ENCODE results near the gene CCDC116.
A peak's percentile ranks its signal among the peaks of the same experiment; 100 is the strongest.

CCDC116 gene

DNA sequence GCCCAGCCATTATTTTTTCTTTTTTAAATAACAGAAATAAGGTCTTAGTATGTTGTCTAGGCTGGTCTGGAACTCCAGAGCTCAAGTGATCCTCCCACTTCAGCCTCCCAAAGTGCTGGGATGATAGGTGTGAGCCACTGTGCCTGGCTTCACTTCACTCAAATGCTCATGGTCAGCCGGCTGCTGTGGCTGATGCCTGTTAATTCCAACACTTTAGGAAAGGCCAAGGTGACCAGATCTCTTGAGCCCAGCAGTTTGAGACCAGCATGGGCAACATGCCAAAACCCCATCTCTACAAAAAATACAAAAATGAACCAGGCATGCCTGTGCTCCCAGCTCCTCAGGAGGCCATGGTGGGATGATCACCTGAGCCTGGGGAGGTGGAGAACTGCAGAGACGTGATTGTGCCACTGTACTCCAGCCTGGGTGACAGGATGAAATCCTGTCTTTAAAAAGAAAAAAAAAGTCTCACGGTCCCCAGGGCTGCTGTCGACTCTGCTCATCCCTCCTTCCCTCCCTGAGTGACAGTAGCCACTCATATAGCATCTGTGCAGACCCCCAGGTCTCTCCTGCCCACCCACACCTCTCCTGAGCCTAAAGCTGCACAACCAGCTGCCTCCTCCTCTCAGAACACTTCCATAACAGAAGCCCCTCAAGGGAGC is 6.4 kb upstream of the CCDC116 start:
- peaks cover 33% of the 10 kb centered on the region for H3K4me1 ChIP-seq (ENCODE audit: control insufficient read depth, insufficient read depth, low read length)
- H3K9ac ChIP-seq (ENCODE audit: low read length) = no peak overlapping the region
- peaks cover 15% of the 10 kb centered on the region for H3K36me3 ChIP-seq (ENCODE audit: control insufficient read depth, insufficient read depth, low read length, severe bottlenecking)
- H3K27me3 ChIP-seq (replicated peaks; ENCODE audit: control insufficient read depth, insufficient read depth, low read length) = no peaks in the 10 kb centered on the region
- H3K9me3 ChIP-seq (ENCODE audit: control insufficient read depth, low read length) = no peaks in the 10 kb centered on the region
- H3K4me3 ChIP-seq (ENCODE audit: low read length) = no peak overlapping the region
- no peak for DNase-seq (ENCODE audit: low read depth)

DNA sequence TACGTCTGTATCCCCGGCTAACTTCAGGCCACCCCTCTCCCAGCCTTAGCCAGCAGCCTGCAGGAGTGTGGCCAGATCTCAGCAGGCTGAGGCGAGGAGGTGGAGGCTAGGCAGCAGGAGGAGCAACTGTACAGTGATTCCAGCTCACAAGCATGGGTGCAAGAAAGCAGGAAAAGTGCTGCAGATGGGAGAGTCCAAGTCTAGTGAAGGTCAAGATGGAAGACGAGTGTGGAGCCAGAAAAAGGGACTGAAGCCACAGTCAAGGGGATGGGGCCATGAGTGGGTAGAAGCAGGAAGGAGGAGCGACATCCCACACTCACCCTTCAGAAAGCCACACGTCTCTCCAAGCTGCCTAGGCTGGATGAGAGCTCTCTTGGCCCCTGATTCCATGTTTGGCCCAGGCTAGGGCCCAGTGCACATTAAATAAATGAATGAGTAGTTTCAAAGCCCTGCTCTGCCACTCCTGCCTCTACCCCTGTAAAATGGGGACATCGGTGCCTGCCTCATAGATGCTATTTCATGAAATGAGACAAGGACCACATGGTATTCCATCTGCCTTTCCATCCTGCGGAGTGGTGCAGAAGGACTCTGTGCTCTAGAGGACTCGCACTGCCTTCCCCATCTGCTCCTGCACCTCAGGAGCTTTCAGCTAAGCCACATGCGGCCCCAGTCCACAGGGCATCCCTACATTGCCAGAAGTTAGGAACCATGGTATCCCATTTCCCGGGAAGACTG is 5.7 kb upstream of the CCDC116 start:
- Histone ChIP-seq H3K9me3 (ENCODE audit: control insufficient read depth, low read length) (no peaks in the 10 kb centered on the region), H3K9ac (ENCODE audit: low read length) (no peak overlapping the region), H3K27me3 (replicated peaks; ENCODE audit: control insufficient read depth, insufficient read depth, low read length) (no peaks in the 10 kb centered on the region), H3K4me1 (ENCODE audit: control insufficient read depth, insufficient read depth, low read length) (peaks cover 29% of the 10 kb centered on the region), H3K36me3 (ENCODE audit: control insufficient read depth, insufficient read depth, low read length, severe bottlenecking) (peaks cover 15% of the 10 kb centered on the region), H3K4me3 (ENCODE audit: low read length) (no peak overlapping the region)
- no peak for DNase-seq (ENCODE audit: low read depth)

DNA sequence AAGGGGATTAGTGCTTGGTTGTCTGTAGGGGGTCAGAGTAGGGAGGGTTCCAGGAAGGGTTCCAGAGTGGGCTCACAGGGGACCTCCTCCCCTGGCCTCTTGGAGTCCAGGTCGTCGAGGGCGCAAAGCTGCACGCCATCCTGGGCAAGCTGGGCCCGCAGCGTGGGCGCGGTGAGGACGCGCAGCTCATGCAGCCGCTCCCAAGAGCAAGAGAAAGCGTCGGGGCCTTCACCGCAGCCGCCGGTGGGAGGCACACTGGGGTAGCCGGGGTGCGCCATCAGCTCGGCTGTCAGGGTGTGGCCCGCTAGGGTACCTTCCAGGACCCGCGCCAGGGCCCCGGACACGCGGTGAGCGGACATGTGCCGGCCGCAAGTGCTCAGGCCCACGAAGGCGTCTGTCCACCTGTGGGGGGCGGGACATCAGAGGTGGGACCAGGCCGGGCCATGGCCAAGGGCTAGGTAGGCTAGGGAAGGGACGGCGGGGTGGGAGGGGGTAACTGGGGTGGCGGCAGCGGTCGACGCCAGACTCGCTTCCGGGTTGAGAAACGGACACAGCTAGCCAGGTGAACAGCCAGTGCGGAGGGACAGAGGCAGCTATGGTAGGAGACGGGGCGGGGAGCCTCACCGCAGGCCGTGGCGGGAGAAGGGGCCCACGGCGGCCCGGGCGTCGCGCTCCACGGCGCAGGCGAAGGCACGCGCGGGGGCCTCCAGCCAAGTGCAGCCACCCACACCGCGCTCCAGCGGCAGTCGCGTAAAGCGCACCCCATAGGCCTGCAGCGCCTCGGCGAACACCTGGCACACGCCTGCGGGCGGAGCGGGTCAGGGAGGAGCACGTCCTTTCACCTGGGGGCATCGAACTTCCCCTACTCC is 3.9 kb upstream of the CCDC116 start:
- Histone ChIP-seq H3K27me3 (replicated peaks; ENCODE audit: control insufficient read depth, insufficient read depth, low read length) (no peaks in the 10 kb centered on the region), H3K9me3 (ENCODE audit: control insufficient read depth, low read length) (no peaks in the 10 kb centered on the region), H3K9ac (ENCODE audit: low read length) (peak overlapping the region; percentile 84), H3K4me1 (ENCODE audit: control insufficient read depth, insufficient read depth, low read length) (peaks cover 11% of the 10 kb centered on the region), H3K36me3 (ENCODE audit: control insufficient read depth, insufficient read depth, low read length, severe bottlenecking) (peaks cover 2% of the 10 kb centered on the region), H3K4me3 (ENCODE audit: low read length) (peak overlapping the region; percentile 89)
- DNase-seq (ENCODE audit: low read depth) = no peak

DNA sequence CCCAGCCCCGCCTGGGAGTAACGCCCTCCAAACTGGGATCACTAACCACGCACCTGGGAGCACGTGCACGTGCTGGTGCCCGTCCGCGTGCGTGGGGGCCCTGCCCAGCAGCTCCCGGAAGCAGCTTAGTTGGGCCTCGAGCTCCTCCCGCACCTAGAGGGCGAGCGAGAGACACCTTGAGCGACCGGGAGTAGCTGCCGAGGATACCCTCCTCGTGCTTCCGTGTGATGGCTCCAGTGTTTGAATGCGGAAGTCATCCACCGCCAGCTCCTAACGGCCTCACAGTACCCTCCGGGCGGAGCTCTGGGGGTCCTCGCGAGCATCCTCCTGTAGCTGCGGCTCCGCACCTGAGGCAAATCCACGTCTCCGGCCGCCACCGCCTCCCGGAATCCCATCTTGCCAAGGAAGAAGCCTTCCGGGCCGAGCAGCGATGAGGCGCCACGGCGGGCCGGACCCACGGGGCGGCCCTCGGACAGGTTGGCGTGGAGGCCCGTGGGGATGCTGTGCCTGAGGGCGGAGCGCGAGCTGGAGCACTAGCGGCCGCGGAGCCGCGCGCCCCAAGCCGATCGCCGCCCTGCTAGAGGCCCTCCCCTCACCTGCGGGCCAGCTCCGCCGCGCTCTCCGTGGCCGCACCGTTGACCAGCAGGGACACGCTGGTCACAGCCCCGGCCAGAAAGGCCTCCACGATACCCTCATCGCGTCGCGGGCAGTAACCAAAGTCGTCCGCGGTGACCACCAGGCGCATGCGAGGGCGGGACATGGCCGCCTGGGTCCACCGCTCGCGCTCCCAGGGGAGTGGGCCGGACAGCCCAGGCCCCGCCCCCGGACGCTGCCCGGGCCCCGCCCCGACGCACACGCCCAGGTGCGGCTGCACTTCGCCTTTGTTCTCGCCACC is 3.1 kb upstream of the CCDC116 start, which contains the start of gene YDJC:
Gene YDJC (minus strand): TSS at position 768 of the 895 bp plus-strand sequence. CDS start 8 bp downstream, at position 760.
- DNase-seq (ENCODE audit: low read depth) = peak; percentile 98
- Histone ChIP-seq H3K9ac (ENCODE audit: low read length) (peak within 1 kb of the TSS; percentile 84), H3K4me1 (ENCODE audit: control insufficient read depth, insufficient read depth, low read length) (peaks cover 5% of the 10 kb centered on the region), H3K4me3 (ENCODE audit: low read length) (peak within 1 kb of the TSS; percentile 89), H3K27me3 (replicated peaks; ENCODE audit: control insufficient read depth, insufficient read depth, low read length) (no peaks in the 10 kb centered on the region), H3K9me3 (ENCODE audit: control insufficient read depth, low read length) (no peaks in the 10 kb centered on the region), H3K36me3 (ENCODE audit: control insufficient read depth, insufficient read depth, low read length, severe bottlenecking) (no peaks in the 10 kb centered on the region)

DNA sequence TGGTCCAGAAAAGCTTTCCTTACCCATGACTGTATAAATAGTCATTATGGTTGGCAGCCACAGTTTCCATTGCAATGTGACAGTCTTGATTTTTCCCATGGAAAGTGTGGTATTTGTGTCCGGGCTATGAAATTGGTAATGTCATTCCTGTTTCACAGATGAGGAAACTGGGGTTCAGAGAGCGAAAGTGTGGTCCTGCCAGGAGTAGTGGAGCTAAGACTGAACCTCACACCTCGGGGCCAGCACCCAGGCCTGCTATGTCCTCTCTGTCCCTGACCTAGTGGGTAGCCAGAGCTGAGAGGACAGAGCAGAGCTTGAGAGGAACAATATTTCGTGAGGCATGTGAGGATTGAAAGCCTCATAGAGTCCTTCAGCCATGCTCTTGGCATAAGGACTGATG is 1.5 kb upstream of the CCDC116 start:
- no peak for DNase-seq (ENCODE audit: low read depth)
- Histone ChIP-seq H3K36me3 (ENCODE audit: control insufficient read depth, insufficient read depth, low read length, severe bottlenecking) (no peaks in the 10 kb centered on the region), H3K9ac (ENCODE audit: low read length) (no peak overlapping the region), H3K27me3 (replicated peaks; ENCODE audit: control insufficient read depth, insufficient read depth, low read length) (no peaks in the 10 kb centered on the region), H3K9me3 (ENCODE audit: control insufficient read depth, low read length) (no peaks in the 10 kb centered on the region), H3K4me1 (ENCODE audit: control insufficient read depth, insufficient read depth, low read length) (no peaks in the 10 kb centered on the region), H3K4me3 (ENCODE audit: low read length) (no peak overlapping the region)

DNA sequence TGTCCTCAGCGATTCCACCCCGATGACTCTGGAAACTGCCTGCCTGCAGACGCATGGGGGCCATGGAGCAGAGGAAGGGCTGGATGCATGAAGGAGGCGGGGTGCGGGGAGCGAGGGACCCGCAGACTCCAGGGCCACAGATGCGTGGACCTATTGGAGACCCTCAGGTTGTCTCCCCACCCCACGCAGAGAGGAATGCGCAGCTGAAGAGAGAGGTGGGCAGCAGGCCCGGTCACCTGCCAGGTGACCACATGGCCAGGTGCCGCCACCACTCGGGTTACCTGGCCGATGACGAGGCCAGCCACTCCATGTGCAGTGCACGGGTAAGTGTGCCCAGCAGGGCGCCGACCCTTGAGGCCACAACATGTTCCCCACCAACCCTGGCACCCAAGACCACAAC is 371 bp downstream of the CCDC116 start:
- Histone ChIP-seq H3K9ac (ENCODE audit: low read length) (no peak overlapping the region), H3K36me3 (ENCODE audit: control insufficient read depth, insufficient read depth, low read length, severe bottlenecking) (no peaks in the 10 kb centered on the region), H3K27me3 (replicated peaks; ENCODE audit: control insufficient read depth, insufficient read depth, low read length) (no peaks in the 10 kb centered on the region), H3K9me3 (ENCODE audit: control insufficient read depth, low read length) (no peaks in the 10 kb centered on the region), H3K4me1 (ENCODE audit: control insufficient read depth, insufficient read depth, low read length) (no peaks in the 10 kb centered on the region), H3K4me3 (ENCODE audit: low read length) (no peak overlapping the region)
- no peak for DNase-seq (ENCODE audit: low read depth)

DNA sequence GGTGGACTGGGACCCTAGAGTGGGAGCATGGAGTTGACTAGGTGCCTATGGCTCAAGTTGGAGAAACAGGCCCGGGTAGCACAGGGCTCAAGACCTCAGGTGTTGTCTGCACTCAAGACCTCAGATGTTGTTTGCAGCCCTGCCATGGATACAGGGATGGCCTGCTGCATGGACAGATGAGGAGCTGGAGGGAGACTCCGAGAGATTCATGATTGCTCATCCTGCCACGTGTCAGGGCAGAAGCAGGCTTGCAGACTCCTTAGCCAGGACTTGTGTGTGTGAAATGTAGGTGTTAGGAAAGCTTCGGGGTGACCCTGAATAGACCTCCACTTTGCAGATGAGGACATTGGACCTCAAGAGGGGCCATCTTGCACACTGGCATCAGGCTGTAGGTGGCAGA is 921 bp downstream of the CCDC116 start:
- no peaks in the 10 kb centered on the region for H3K36me3 ChIP-seq (ENCODE audit: control insufficient read depth, insufficient read depth, low read length, severe bottlenecking)
- H3K9ac ChIP-seq (ENCODE audit: low read length) = no peak overlapping the region
- no peak for DNase-seq (ENCODE audit: low read depth)
- no peaks in the 10 kb centered on the region for H3K4me1 ChIP-seq (ENCODE audit: control insufficient read depth, insufficient read depth, low read length)
- no peak overlapping the region for H3K4me3 ChIP-seq (ENCODE audit: low read length)
- no peaks in the 10 kb centered on the region for H3K27me3 ChIP-seq (replicated peaks; ENCODE audit: control insufficient read depth, insufficient read depth, low read length)
- H3K9me3 ChIP-seq (ENCODE audit: control insufficient read depth, low read length) = no peaks in the 10 kb centered on the region

DNA sequence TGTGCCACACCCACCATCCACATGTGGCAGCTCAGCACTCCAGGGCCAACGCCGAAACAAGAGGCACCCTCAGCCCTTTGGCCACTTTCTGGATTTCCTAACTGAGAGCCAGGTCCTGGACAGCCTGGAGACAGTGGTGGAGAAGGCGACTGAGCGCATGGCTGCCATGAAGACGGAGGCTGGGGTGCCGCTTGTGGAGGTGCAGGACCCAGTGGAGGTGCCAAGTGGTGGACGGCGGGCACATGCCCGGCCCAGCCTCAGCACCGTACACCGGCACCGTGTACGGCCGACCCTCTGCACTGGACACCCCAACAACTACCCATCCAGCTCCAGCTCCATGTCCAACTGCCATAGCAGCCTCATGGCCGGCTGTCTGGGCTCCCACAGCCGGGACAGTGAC is 1.5 kb downstream of the CCDC116 start:
- no peak for DNase-seq (ENCODE audit: low read depth)
- Histone ChIP-seq H3K36me3 (ENCODE audit: control insufficient read depth, insufficient read depth, low read length, severe bottlenecking) (no peaks in the 10 kb centered on the region), H3K4me3 (ENCODE audit: low read length) (no peak overlapping the region), H3K9ac (ENCODE audit: low read length) (no peak overlapping the region), H3K9me3 (ENCODE audit: control insufficient read depth, low read length) (no peaks in the 10 kb centered on the region), H3K4me1 (ENCODE audit: control insufficient read depth, insufficient read depth, low read length) (no peaks in the 10 kb centered on the region), H3K27me3 (replicated peaks; ENCODE audit: control insufficient read depth, insufficient read depth, low read length) (no peaks in the 10 kb centered on the region)

DNA sequence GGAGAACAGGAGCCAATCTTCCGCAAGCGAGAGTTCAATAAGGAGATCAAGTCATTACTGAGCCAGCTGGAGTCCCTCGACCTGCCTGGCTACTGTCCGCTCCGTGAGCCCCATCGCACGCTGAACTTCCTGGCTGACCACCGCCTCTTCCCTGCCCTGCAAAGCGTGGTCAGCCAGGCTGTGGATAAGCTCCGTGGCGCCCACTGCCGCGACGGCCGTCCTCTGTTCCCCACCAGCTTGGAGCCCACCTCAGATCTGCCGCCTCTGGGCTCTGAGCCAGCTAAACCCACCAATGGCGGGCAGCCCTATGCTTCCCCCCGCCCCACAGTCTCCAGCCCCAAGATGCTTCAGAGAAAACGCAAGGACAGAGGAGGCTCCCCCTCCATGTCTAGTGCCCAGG is 2.3 kb downstream of the CCDC116 start:
- Histone ChIP-seq H3K9ac (ENCODE audit: low read length) (no peak overlapping the region), H3K9me3 (ENCODE audit: control insufficient read depth, low read length) (no peaks in the 10 kb centered on the region), H3K27me3 (replicated peaks; ENCODE audit: control insufficient read depth, insufficient read depth, low read length) (no peaks in the 10 kb centered on the region), H3K4me1 (ENCODE audit: control insufficient read depth, insufficient read depth, low read length) (no peaks in the 10 kb centered on the region), H3K4me3 (ENCODE audit: low read length) (no peak overlapping the region), H3K36me3 (ENCODE audit: control insufficient read depth, insufficient read depth, low read length, severe bottlenecking) (no peaks in the 10 kb centered on the region)
- DNase-seq (ENCODE audit: low read depth) = no peak

DNA sequence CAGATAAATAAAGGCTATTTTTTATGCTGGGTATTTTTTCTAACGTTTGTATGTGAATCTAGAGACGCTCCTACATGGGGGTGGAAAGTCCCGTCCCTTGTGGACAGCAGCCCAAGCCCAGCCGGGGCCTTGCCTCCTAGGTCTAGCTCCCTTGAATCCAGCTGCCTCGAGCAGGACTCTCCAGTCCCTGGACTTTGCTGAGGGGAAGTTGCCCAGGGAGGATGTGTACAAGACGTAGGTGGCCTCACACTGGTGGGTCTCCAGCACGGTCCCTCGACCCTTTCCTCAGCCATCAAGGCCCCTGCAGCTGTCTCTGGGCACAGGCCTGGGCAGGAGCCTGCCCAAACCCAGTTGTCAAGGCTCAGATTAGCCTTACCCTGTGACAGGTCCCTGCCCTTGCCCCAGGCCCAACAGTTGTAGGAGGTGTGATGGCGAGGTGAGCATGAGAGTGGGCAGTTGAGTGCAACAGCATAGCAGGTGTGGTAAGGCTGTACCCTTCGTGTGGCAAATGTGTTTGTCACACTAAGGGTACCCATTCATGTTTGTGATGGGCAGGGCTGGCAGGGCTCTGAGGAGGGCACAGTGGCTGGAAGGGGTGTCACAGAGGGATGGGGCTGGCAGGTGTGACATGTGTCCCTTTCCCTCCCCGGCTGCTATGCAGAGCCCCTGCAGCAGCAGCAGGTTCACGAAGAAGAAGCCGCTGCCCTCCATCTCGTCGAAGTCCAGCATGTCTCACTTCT is 3.4 kb downstream of the CCDC116 start:
- no peaks in the 10 kb centered on the region for H3K4me1 ChIP-seq (ENCODE audit: control insufficient read depth, insufficient read depth, low read length)
- no peaks in the 10 kb centered on the region for H3K9me3 ChIP-seq (ENCODE audit: control insufficient read depth, low read length)
- no peak overlapping the region for H3K9ac ChIP-seq (ENCODE audit: low read length)
- no peak overlapping the region for H3K4me3 ChIP-seq (ENCODE audit: low read length)
- H3K27me3 ChIP-seq (replicated peaks; ENCODE audit: control insufficient read depth, insufficient read depth, low read length) = no peaks in the 10 kb centered on the region
- DNase-seq (ENCODE audit: low read depth) = no peak
- no peaks in the 10 kb centered on the region for H3K36me3 ChIP-seq (ENCODE audit: control insufficient read depth, insufficient read depth, low read length, severe bottlenecking)
